SU-DHL-6 (cell line): ENCODE results near the gene CYTL1.
"Not testable (repeated sequence)": the region's sequence is repeated elsewhere in the genome, so short reads cannot be mapped to it uniquely, and the experiment has no call there.

Source experiments
- H2AFZ ChIP-seq: fragments of 200-600 bp; sonication (generic); 2 replicates; pipeline ENCODE4 v1.6.1; 2014; ENCODE audit warnings: low read depth, mild to moderate bottlenecking, moderate library complexity, mixed read lengths, antibody characterized with exemption, low read length; ENCODE audit not compliant: severe bottlenecking
- H3F3A ChIP-seq: fragments of 200-600 bp; shearing (Covaris generic); 2 replicates; pipeline ENCODE4 v1.6.0; 2016; ENCODE audit warnings: antibody characterized with exemption, mild to moderate bottlenecking; ENCODE audit not compliant: insufficient read depth
- H3K27ac ChIP-seq: fragments of 200-600 bp; sonication (generic); 2 replicates; pipeline ENCODE4 v1.5.1; 2016; ENCODE audit warnings: low read depth, mild to moderate bottlenecking, low read length, moderate library complexity, mixed read lengths
- H3K27me3 ChIP-seq: fragments of 200-600 bp; sonication (generic), shearing (Covaris generic); 2 replicates; pipeline ENCODE4 v1.6.0; 2014; ENCODE audit warnings: mild to moderate bottlenecking, low read length
- H3K36me3 ChIP-seq: fragments of 200-600 bp; sonication (generic); 2 replicates; pipeline ENCODE4 v1.6.1; 2014; ENCODE audit warnings: mild to moderate bottlenecking, low read length, mixed read lengths
- H3K4me2 ChIP-seq: fragments of 300-600, 200-600 bp; shearing (Covaris generic), sonication (generic); 2 replicates; pipeline ENCODE4 v1.6.0; 2014; ENCODE audit warnings: low read length, low read depth, mild to moderate bottlenecking; ENCODE audit not compliant: poor library complexity, severe bottlenecking
- H3K4me3 ChIP-seq: fragments of 200-600 bp; sonication (generic); 2 replicates; pipeline ENCODE4 v1.5.1; 2014; ENCODE audit warnings: antibody characterized with exemption, low read length, mild to moderate bottlenecking, mixed read lengths; ENCODE audit not compliant: insufficient read depth, poor library complexity, severe bottlenecking
- H3K79me2 ChIP-seq: fragments of 200-600 bp; sonication (generic); 2 replicates; pipeline ENCODE4 v1.6.1; 2014; ENCODE audit warnings: mild to moderate bottlenecking, low read length, moderate library complexity; ENCODE audit not compliant: insufficient read depth
- H3K9ac ChIP-seq: fragments of 200-600 bp; sonication (generic); 2 replicates; pipeline ENCODE4 v1.7.0; 2014; ENCODE audit warnings: mild to moderate bottlenecking, low read length
- H3K9me2 ChIP-seq: fragments of 200-600 bp; sonication (generic); replicated peaks from 2 replicates; pipeline ENCODE4 v1.6.1; 2014; ENCODE audit warnings: low read length; ENCODE audit not compliant: insufficient read depth
- H3K9me3 ChIP-seq: fragments of 200-600 bp; sonication (generic); 2 replicates; pipeline ENCODE4 v1.6.1; 2014; ENCODE audit warnings: low read length, mixed read lengths; ENCODE audit not compliant: insufficient read depth
- H4K20me1 ChIP-seq: fragments of 200-600 bp; sonication (generic); 2 replicates; pipeline ENCODE4 v1.6.1; 2014; ENCODE audit warnings: low read depth, mild to moderate bottlenecking, antibody characterized with exemption, low read length, moderate library complexity, mixed read lengths
- CTCF ChIP-seq: fragments of 200-600 bp; sonication (generic); IDR thresholded peaks from one replicate; pipeline ENCODE4 v1.5.1; 2017; ENCODE audit warnings: antibody characterized with exemption, mild to moderate bottlenecking, low read length, moderate library complexity; ENCODE audit not compliant: insufficient read depth, poor library complexity, severe bottlenecking
- EZH2phosphoT487 ChIP-seq: fragments of 200-600 bp; sonication (generic), shearing (Covaris generic); conservative IDR thresholded peaks from 2 replicates; pipeline ENCODE4 v1.6.1; 2018; ENCODE audit warnings: mild to moderate bottlenecking, antibody characterized with exemption, low read length, moderate library complexity, mixed read lengths

The CYTL1 gene, protein sequence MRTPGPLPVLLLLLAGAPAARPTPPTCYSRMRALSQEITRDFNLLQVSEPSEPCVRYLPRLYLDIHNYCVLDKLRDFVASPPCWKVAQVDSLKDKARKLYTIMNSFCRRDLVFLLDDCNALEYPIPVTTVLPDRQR

GRCh38 chr4:5019274-5019673 lies at the start of gene CYTL1:
CYTL1 (minus strand) TSS chr4:5019458; CDS start chr4:5019445, 13 bp downstream.
- no peaks in the 10 kb centered on the region for H3F3A ChIP-seq
- H2AFZ ChIP-seq = no peak within 1 kb of the TSS
- H3K79me2 ChIP-seq = no peaks in the 10 kb centered on the region
- H3K36me3 ChIP-seq = no peaks in the 10 kb centered on the region
- no peak within 1 kb of the TSS for H3K4me2 ChIP-seq
- TF ChIP-seq CTCF (no peak), EZH2phosphoT487 (no peak)
- no peaks in the 10 kb centered on the region for H3K9me2 ChIP-seq
- no peaks in the 10 kb centered on the region for H3K9me3 ChIP-seq
- H3K27me3 ChIP-seq = no peaks in the 10 kb centered on the region
- no peaks in the 10 kb centered on the region for H4K20me1 ChIP-seq
- H3K4me3 ChIP-seq = no peak within 1 kb of the TSS
- H3K9ac ChIP-seq = no peak within 1 kb of the TSS
- H3K27ac ChIP-seq = no peak within 1 kb of the TSS

DNA sequence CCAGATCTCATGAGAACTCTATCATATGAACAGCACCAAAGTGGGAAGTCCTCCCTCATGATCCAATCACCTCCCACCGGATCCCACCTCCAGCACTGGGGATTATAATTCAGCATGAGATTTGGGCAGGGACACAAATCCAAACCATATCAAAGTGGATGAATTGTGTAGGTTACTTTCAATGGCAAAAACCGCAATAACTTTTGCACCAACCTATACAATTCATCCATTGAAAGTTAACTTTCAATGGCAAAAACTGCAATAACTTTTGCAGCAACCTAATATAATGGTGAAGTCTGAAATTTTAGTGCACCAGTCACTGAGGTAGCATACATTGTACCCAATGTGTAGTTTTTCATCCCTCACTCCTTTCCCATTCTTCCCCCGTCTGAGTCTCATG lies 48.6 kb upstream of the CYTL1 start:
- Histone ChIP-seq H3K9me3 (no peaks in the 10 kb centered on the region), H3K36me3 (no peaks in the 10 kb centered on the region), H3K9ac (no peak overlapping the region), H2AFZ (no peak overlapping the region), H3K79me2 (no peaks in the 10 kb centered on the region), H3F3A (no peaks in the 10 kb centered on the region), H4K20me1 (no peaks in the 10 kb centered on the region), H3K27me3 (no peaks in the 10 kb centered on the region), H3K4me2 (no peak overlapping the region), H3K4me3 (no peak overlapping the region), H3K9me2 (no peaks in the 10 kb centered on the region), H3K27ac (no peak overlapping the region)
- TF ChIP-seq CTCF = no peak
- TF ChIP-seq EZH2phosphoT487 = no peak

GRCh38 chr4:5066968-5067367 lies 47.7 kb upstream of the CYTL1 start:
- H3K9me2 ChIP-seq, H4K20me1 ChIP-seq, H3K79me2 ChIP-seq, H3K4me3 ChIP-seq, H3K27ac ChIP-seq, H2AFZ ChIP-seq, H3K9me3 ChIP-seq, H3K27me3 ChIP-seq, H3F3A ChIP-seq, H3K36me3 ChIP-seq, H3K9ac ChIP-seq, H3K4me2 ChIP-seq: not testable (repeated sequence)

GRCh38 chr4:5066101-5066500 lies 46.8 kb upstream of the CYTL1 start:
- H3K9ac ChIP-seq = no peak overlapping the region
- no peaks in the 10 kb centered on the region for H3K9me2 ChIP-seq
- no peaks in the 10 kb centered on the region for H3F3A ChIP-seq
- no peaks in the 10 kb centered on the region for H4K20me1 ChIP-seq
- H3K79me2 ChIP-seq = no peaks in the 10 kb centered on the region
- no peak overlapping the region for H2AFZ ChIP-seq
- no peak for TF ChIP-seq EZH2phosphoT487
- H3K4me3 ChIP-seq = no peak overlapping the region
- H3K4me2 ChIP-seq = no peak overlapping the region
- no peaks in the 10 kb centered on the region for H3K27me3 ChIP-seq
- H3K36me3 ChIP-seq = no peaks in the 10 kb centered on the region
- H3K9me3 ChIP-seq = no peaks in the 10 kb centered on the region
- H3K27ac ChIP-seq = no peak overlapping the region
